GM12872 (cell line): ENCODE data around the gene TRAPPC2L.

Experiments
- TF ChIP-seq, protein P1 (sequence below): IDR thresholded peaks from 3 replicates; pipeline ENCODE4 v1.5.1; 2011; ENCODE audit warnings: low read depth, mild to moderate bottlenecking, low read length, moderate library complexity; ENCODE audit not compliant: insufficient read depth

The TRAPPC2L gene

DNA sequence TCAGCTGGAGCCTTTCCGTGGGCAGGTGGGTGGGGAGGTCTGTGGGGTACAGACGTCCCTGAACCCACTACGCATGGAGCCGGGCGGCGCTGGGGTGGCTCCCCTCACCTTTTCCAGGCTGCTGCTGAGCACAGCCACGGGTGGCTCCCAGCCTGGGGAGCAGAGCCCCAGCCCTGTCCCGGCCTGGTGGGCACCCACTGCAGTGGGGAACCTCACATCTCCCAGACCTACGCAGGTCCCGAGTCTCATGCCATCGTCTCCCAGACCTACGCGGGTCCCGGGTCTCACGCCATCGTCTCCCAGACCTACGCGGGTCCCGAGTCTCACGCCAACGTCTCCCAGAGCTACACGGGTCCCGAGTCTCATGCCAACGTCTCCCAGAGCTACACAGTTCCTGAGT is 28.2 kb upstream of the TRAPPC2L start:
- TF ChIP-seq, protein P1, sequence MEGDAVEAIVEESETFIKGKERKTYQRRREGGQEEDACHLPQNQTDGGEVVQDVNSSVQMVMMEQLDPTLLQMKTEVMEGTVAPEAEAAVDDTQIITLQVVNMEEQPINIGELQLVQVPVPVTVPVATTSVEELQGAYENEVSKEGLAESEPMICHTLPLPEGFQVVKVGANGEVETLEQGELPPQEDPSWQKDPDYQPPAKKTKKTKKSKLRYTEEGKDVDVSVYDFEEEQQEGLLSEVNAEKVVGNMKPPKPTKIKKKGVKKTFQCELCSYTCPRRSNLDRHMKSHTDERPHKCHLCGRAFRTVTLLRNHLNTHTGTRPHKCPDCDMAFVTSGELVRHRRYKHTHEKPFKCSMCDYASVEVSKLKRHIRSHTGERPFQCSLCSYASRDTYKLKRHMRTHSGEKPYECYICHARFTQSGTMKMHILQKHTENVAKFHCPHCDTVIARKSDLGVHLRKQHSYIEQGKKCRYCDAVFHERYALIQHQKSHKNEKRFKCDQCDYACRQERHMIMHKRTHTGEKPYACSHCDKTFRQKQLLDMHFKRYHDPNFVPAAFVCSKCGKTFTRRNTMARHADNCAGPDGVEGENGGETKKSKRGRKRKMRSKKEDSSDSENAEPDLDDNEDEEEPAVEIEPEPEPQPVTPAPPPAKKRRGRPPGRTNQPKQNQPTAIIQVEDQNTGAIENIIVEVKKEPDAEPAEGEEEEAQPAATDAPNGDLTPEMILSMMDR: no peak

DNA sequence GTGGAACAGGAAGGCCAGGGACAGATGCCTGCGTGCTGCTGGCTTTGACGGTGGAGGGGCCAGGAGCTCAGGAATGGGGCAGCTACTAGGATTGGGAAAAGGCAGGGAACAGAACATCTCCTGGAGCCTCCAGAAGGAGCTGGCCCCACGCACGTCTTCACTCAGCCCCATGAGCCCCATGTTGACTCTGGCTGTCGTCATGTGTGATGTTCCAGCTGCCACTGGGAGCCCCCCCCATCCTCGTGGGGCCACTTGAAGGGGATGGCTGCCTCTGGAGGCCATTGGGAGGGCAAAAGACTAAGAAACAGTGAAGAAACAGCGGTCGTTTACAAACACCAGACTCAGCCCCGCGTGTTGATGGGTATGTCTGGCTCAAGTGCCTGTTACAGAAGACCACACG is 26.7 kb upstream of the TRAPPC2L start:
- TF ChIP-seq, protein P1: no peak

- TF ChIP-seq, protein P1: no peak
Observed at GRCh38 chr16:88830783-88831182, 26.1 kb upstream of the TRAPPC2L start.

DNA sequence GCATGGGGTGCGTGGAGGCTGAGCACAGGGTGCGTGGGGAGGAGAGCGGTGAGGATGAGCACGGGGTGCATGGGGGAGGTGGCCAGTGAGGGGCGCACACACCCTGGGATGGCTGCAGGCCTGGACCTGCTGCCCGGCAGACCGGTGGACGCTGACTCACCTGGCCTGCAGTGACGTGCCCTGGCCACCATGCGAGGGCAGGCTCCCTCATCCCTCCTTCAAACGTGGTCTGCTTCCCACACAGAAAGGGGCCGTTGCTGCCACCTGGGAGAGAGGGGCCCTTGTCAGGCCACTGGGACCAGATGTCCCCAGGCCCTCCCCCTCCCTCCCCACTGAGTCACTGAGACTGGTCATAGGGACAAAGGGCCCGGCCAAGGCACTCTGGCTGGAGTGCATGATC is 25.1 kb upstream of the TRAPPC2L start:
- TF ChIP-seq, protein P1: no peak

DNA sequence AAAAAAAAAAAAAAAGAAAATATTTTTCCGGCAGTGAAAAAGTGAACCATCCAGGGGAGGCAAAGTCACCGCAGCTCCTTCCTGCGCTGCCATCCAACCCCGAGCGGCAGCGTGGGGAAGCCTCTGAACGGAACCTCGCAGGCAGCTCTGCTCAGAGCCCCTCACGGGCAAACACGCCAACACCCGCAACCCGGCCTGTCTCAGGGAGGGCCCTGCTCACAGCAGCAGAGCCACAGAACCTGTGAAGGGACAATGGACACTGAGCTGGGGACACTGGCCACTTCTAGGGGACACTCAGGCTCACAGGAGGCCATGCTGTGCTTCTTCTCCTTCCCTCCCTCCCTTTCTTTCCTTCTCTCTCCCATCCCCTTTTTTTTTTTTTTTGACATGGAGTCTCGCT is 23.8 kb upstream of the TRAPPC2L start:
- TF ChIP-seq, protein P1: no peak

DNA sequence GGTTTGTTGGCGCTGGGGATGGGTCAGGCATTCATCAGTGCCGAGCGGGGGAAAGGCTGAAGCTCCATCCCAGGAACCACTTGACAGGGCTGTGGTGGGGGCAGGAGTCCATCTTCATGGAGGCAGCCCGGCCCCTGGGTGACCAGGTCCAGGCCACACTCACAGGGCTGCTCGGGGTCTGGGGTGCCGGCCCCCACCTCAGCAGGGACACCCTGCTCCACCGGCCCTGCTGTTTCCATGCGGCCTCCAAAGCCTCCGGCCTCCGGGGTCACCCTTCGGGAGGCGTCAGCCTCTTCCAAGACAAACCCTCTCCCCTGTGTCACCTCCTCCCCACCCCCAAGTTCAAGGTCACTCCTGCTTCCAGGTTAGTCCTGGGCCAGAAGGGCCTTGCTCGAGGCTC is 22.3 kb upstream of the TRAPPC2L start:
- TF ChIP-seq, protein P1: no peak

DNA sequence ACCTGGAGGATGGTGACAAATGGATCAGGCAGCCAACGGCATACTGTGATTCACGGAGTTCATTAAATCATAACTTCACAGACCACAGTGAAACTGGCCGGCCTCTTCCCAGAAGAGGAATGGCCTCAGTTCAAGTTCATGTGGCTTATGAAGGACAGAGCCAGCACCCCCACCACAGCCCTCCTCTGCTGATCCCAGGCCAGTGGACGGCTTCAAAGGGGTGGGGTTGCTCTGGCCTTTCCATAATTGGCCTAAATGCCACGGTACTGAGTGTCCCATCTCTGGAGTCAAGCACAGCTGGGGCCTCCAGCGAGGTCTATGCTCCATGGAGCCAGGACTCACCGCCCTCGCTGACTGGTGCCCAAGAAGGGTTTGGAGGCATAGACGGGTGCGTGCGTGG is 21.5 kb upstream of the TRAPPC2L start:
- TF ChIP-seq, protein P1: no peak

- TF ChIP-seq, protein P1: no peak
Observed at GRCh38 chr16:88835818-88836217, 21.1 kb upstream of the TRAPPC2L start.
